Stimulated activated CD8-positive, alpha-beta memory T cell treated with anti-CD3 and anti-CD28 coated beads, Interleukin-12 subunit alpha, Interleukin-12 subunit beta, amount 100 ng/mL, for 4 hours (primary cell): ENCODE results near the gene HOXA3.

Experiments used
- DNase-seq: peaks from one replicate; pipeline ENCODE4 v3.0.0-alpha.2; 2020; ENCODE audit warnings: low read depth

The HOXA3 gene

DNA sequence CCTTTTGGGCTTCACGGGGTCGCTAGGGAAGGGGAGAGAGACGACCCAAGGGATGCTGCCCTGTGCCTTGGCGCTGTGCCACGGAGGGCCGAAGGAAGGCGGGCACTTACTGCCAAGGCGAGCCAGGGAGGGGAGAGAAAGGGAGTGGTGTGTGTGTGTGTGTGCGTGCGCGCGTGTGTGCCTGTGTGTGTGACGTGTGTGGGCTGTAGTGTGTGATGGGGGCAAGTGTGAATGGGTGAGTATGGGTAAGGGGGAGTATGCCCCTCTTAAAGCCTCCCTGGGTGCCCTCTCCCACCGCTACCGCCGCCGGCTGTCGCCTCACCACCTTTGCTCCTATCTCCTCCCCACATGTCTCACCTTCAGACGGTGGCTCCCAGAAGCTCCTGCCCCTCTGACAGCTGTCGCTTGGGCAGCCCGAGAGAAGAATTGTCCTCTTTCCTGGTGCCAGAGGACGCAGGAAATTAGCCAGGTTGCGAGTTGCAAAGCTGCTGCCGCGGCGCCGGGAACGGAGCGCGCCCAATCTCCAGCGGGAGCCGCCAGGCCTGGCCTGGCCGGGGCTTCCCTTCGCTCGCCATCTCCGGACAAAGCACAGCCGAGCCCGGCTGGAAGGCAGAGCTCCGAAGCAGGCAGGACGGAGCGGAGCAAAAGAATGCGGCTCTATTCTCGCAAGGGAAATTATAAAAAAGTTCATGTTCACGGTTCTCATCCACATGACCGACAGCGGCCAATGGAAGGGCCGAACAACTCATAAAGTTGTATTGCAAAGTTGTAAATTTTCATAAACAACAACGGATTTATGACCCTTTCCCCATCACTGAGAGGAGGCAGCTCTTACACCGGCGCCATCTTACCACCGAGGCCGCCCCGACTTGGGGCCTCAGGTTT lies at the start of gene HOXA3:
Gene HOXA3 (minus strand): TSS at position 653 of the 885 bp plus-strand sequence. CDS start 41,943 bp downstream, outside the sequence.
- DNase-seq, result no peak

DNA sequence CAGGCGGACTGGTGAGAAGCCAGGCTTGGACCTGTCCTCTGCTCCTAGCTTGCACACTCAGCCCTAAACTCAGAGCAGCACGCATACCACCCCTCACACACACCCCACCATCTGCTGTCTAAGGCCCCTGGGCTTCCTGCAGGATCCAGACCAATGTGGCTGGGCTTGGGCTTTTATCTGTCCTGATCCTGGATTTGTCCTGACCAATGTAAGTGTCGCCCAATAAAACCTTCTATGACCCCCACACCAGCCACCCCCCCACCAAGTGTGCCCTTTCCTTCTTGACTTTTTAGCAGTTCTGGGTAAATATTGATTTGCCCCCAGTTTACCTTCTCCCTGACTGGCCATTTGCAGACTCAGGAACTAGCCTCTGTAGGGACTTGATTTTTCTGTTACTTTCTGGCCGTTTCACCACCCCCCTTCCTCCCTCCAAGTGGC lies 49.2 kb upstream of the HOXA3 start:
- DNase-seq, result no peak

DNA sequence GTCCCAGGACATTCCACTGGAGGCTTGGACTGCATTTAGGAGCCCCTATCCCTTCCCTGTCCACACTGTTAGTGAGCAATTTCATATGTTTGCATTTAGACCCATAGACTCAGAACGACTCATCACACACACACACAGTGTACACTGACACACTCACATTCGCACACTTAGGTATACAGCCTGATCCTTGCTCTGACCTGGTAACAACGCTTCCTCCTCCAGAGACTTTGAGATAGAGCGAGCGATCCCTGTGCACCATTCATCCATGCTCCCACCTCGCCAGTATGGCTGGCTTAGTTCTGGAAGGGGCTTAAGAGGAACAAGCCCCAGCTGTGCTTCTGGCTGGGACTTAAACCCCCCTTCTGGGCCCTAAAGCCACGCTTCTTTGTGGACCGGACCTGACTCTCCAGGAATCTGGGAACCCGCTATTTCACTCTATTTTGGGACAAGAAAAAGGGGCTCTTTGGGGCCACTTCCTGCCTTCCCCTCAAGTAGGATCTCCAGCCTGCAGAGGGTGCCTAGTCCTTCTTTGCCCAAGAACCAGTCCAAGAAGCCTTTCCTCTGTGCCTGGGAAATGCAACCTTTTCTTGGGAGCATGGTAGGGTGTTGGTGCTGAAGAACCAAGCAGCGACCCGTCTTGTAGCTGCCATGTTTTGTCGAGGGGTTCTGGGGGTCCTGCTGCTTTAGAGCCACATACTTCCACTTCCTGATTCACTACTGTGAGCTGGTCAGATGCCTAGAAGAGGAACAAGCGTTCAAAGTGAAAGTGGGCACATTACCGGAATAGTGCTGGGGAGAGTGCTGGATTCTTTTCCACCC lies 48.6 kb upstream of the HOXA3 start:
- DNase-seq, result no peak

DNA sequence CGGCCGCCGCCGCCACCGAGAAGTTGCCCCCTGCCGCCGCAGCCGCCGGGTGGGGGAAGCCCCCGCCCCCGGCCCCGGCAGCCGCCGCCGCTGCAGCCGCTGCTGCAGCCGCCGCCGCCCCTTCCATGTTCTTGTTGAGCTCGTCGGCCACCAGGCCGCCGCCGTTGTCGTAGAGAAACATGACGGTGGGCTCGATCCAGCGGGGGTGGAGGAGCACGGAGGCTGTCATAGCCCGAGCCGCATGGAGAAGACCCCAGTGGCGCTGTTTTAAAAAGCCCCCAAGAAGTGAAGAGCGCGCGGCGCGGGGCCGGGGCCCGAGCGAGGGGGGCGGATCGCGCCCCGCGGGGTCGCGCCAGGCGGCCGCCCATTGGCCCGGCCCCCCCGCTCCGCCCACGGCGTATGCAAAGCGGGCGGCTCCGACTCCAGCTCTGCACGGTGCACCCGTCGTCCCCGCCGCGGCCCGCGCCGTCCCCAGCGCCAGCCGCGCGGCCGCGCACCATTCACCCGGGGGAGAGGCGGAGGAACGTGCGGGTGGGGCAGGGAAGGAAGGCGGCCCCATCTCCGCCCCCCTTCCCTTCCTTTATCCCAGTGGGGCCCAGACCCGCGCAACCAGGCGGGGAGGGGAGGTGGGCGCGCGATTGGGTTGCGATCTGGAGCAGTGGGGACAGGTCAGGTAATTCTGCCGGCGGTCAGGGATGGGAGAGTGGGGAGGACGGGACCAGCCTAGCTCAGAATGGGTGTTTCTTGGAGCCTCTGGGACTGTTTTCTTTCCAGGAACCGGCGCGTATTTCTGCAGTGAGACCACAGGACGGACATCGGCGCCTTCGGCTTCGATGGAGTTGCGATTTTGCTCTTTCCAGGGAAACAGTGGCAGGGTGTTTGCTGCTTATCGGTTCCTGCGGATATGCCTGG lies 47.7 kb upstream of the HOXA3 start, which contains the start of gene HOXA13:
Gene HOXA13 (minus strand): TSS at position 243 of the 912 bp plus-strand sequence. CDS start 14 bp downstream, at position 229.
- DNase-seq, result no peak

DNA sequence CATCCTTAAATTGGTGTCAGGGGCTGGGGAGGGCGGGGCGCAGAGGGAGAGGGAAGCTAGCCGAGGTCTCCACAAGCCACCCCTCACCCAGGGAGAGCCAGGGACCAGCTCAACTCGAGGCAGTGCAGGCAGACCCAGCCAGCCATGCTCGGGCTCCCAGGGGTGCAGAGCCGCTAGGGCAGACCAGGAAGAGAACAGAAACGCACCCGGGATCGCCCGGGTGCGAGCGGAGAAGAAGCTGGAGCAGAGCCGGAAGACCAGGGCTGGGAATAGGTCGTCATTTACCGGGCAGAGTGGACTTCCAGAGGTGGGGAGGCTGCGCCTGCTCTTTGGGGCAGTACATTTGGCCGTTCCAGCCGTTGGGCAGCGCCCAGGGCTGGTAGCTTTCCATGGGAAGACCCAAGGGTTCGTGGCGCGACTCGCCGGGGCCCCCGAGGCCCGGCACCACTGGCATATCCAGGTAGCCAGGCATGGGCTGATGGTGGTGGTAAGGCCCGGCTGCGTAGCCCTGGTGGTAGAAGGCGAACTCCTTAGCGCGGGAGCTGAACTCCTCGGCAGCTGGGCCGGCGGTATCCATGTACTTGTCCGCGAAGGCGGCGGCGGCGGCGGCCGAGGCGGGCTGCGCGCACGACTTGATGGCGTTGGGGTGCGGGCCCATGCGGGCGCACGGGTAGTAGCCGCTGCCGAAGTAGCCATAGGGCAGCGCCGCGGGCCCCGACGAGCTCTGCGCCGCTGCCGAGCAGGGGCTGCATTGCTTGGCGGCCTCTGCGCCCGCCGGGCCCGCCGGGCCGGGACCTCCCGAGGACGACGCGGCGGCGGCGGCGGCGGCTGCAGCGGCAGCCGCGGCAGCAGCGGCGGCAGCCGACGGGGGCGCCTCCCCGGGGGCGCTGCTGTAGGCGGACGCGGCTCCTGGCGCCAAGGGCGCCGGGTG lies 46.8 kb upstream of the HOXA3 start:
- no peak for DNase-seq

DNA sequence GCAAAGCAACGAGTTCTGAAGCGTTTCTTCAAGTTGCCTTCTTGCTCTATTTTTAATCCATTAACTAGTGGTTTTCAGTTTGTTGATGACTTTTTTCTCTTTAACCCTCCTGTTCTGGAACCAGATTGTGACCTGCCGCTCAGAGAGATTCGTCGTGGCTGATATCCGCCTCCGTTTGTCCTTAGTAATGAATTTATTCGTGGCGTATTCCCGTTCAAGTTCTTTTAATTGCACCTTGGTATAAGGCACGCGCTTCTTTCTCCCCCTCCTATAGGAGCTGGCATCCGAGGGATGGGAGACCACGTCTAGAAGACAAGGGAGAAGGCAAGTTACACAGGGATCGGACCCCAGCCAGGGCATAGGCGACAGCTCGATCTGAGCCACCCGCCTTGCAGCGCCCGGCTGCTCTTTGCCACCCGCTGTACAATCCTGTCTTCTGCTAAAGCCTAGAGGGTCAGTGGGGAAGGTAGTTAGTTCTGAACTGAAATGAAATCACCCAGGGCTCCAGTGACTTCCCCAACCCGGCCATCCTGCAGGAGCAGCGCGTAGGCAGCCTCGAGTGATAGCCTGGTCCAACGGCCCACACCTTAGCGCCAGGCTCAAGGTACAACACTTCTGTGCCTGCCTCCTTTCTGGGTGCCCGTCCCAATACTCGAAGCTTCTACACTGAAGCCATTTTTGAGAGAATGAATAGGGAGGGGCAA lies 45.9 kb upstream of the HOXA3 start:
- no peak for DNase-seq

DNA sequence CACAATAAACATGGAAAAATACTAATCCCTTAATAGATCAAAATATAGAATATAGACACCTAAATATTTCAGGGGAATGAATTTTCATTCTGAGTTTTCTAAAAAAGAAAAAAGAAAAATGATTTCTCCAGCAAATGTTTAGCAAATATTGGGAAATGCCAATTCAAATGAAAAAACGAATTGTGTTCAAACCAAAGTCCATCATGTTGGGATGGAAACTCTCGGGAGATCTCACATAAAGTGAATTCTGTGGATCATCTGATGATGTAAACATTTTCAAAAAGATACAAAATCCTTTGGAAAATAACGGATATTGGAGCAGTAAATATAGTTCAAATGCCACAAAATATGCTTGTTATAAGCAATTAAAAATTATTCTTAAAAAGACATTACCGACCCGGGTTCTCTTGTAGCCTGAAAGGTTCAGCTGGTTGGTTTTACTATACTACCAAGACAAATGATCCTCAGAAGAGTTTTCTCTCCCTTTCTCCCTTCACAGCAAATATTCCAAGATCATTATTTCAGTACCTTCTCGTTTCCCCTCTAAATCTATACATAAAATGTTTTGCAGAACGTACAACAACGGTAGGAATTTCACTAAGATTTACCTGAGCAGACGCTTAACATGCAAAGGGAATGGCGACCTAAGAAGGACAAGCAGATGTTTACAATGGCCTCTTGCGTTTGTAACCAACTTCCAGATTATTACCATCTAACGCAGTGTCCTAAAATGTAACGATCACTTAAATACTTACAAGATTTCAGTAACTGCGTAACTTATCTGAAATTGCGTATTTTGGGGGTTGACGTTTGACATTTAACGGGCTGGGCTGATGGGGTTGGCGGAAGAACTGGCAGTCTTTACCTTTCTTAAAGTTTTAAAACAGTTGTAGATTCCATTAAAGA lies 45.0 kb upstream of the HOXA3 start:
- DNase-seq, result no peak

DNA sequence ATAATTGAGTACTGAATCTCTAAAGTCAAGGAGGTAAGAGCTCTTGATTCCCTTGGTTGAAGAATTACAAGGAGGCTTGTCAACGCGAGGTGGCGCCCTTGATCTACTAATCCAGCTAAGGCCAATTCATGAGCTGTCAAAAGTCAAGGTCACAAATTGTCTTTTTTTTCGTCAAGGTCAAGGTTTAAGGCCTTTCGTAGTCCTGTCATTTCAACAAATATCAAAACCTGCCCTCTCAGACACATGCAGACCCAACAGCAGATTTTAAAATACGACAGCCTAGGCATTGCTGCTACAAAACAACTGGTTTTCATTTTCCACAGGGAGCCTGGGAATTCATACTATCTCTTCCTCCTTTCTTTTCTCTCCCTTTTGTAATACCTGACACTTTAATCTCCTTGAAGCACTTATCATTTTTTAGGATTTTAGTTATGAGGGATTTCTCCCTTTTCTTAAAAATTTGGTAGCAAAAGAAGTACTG lies 43.9 kb upstream of the HOXA3 start:
- DNase-seq, result peak; percentile 60

DNA sequence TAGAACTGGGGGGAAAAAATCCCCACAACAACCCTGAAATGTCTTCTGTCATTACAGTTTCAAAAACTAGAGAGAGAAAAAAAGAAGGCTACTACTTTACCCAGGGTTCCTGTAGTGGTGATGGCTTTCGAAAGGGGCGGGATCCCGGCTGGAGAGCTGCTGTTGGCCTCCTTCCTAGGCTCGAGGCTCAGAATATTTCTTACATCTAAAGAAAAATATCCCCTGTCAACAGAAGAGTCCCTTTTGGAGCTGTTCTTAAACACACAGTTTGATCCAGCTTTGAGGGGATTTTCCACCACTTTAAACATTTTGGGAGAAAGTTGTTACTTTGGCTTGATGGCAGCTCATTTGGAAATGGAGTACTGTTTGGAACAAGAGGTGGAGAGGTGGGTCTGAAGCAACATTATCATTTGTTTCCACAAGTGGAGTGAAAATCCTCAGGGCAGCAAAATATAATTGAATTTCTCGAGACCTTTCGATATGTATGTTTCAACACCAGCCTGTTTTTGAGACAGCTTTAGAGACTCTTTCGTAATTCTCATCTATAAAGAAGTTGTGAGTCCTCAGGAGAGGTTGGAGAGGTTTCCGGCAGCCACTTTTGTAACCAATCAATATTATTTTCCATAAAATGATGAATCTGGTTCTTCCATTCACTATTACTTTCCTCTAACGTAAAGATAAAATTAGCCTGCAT lies 42.5 kb upstream of the HOXA3 start:
- DNase-seq, result no peak

DNA sequence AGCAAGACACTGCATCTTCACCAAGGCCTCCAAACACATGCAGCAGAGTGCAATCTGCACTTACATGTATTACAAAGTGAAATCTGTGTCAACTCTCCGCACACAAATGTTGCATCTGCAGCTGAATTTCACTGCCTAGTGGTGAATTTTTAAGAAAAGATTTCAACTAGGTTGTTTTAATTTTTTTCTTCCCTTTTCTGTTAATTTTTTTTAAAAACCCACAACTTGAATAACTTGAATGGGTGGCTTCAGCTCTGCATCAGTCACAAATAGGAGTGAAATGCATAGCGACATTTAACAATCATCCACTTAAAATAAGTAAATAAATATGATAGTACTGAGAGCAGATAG lies 41.6 kb upstream of the HOXA3 start:
- no peak for DNase-seq

DNA sequence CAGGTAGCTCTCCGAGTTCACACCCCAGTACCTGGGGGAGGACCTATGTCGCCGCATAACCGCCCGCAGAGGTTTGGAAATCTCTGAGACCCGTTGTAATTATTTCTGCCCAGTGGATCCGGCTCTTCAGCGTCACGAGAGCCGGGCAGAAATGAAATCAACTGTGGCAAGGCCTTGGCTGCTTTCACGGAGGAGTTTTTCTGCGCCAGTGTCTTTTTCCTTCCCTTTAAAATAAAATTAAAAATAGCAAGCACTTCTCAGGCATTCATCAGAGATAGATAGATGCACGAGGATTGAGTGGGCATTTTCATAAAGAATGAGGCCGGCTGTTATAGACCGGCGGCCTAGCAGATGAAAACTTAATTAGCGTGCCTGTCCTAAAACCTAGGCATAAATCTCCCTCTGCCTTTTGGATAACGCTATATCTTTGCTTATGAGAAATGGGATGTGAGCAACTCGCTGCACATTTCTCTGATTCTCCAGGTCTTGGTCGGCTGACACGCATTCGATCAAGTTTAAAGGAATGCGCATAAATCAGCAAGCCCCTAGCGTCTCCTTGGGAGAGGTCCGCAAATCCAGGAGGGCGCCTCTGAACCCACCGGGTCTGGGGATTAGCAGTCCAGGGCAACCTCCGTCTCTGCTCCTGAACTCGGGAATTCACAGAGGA lies 41.1 kb upstream of the HOXA3 start:
- DNase-seq, result no peak

DNA sequence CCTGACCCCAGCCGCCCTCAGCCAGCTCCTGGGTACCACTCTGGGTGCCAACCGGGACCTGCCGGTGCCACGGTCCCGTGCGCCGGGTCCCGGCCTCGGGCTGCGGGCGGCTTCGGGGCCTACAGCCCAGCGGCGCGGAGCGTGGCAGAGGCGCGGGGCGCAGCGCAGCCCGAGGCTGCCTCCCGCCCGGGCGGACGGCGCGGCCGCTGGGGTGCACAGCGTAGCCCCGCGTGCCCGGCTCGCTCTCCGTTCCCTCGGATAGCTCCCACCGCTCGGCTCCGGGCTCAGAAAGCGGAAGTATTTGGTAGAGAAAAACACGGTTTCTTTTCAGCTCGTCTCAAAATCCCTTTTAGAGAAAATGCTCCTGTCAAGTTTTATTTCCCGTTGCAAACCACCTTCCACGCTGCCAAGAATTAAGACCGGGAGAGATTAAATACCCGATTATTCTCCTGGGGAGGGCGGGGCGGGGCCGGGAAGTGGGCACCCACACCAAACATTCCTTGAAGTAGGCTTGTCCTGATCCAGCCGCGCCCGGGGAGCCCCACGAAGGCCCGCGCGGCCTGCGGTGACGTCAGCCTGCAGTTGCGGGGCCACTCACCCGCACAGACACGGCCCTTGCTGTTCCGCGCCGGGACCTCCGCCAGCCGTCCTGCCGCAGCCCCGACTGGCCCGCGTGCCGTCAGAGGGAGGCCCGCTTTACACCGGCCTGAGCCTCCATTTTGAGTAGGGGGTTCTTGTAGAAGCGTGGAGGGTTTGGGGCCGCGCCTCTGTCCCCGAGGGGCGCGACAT lies 40.4 kb upstream of the HOXA3 start:
- DNase-seq, result no peak

DNA sequence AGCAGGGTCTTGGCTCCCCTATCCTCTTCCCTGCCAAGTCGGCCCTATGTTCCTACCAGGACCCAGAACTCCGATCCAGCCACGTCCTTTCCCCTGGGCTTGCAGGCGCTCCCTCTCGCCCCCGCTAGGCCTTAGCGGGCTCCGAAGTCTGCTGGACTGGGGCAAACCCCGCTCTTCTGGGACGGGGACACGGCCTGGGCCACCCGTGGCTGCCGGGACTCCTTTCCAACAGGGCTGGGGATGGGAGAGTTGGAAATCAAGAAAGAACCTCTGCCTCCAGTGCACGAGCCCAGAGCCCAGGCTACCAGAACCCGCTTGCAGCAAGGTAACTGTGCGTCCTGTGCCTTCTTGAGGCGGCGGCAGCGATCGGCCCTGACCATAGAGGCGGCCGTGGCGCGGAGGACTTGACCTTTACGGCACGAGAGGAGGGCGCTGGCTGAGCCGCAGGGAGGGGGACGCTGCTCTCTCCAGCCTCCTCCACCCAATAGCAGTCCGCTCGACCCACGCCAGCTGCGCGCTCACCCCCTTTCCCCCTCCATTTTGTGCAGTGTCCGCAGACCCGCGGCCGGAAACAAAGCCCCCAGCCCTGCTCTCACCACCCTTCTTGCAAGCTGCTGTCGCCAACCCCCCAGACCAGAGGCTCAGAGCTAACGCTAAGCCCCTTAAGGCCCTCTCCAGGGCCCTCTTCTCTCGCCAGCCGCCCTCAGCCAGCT lies 39.6 kb upstream of the HOXA3 start:
- no peak for DNase-seq

DNA sequence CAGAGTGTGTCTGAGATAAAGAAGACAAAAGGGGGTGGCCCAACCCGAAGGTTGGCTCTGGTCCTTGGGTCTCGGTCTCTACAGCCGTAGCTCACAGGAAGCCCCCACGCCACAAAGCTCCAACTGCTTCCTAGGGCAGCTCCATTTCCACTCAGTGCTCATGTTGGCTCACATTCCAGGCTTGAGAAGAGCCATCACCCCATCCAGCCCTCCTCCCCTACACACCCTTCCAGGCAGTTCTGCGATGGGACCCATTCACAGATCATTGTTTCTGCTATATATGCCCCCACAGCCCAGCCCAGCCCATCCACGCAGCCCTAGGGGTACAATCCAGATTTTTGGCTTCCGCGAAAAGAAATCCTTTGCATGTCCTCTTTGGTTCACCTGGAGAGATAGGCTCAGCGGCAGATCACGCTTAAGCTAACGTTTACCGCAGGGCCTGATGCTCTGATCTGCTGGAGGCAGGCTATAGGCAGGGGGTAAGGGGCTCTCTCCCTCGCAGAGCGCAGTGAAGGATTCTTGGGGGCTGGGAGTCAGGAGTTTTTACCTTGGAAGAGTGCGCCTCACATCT lies 38.9 kb upstream of the HOXA3 start:
- no peak for DNase-seq

DNA sequence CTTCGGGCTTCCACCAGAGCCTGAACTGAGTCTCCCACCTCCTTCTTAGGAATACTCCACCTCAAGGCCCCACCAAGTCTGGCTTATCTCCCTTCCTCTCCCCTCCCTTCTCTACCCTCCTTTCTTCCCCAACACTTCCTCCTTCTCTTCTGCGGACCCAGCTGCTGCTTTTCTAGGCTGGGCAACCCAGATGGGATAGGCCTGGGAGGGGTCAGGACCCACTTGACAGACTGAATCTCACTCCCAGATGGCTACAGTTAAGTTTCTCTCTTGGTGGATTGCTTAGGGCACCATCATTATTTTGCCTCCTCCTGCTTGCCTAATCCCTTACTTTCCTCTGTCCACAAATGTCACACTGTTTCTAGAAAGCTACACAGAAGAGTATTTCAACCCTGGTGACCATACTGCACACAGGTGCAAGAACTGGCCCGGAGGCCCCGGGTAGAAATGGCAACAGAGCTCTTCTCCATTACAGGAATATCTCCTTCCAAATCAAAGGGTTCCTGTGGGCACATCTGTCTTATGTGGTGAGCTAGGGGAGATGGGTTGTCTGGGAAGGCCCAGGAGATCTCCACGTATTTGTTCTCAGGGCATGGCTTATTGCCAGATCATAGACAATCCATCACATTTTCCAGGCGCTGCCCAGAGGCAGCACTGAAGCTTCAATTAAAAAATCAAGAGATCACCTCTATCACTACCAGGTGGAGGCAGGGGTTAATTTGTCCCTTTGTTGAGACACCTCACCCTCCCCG lies 37.8 kb upstream of the HOXA3 start:
- DNase-seq, result no peak
